HFFc6 (cell line): ENCODE results near the gene STYX. TPM values are rescaled to one million over a fixed set of nuclear protein-coding genes. Genes with fewer than 3 reads are reported as not detected.

Experiments
- DNase-seq: peaks from one replicate; pipeline ENCODE4 v3.0.0-alpha.2; 2018
- H3K27ac Mint-ChIP-seq: 2 replicates; pipeline ENCODE4 v1.8.0; 2020; ENCODE audit warnings: mild to moderate bottlenecking, mixed read lengths
- H3K27me3 Mint-ChIP-seq: 2 replicates; pipeline ENCODE4 v1.8.0; 2021; ENCODE audit warnings: mild to moderate bottlenecking, moderate library complexity, mixed read lengths; ENCODE audit not compliant: insufficient read depth
- H3K36me3 Mint-ChIP-seq: 2 replicates; pipeline ENCODE4 v1.8.0; 2021; ENCODE audit warnings: low read depth, mixed read lengths
- H3K4me1 Mint-ChIP-seq: 2 replicates; pipeline ENCODE4 v1.8.0; 2020; ENCODE audit warnings: low read depth, mixed read lengths
- H3K4me3 Mint-ChIP-seq: 2 replicates; pipeline ENCODE4 v1.8.0; 2020; ENCODE audit warnings: mild to moderate bottlenecking, moderate library complexity, mixed read lengths
- H3K9me3 Mint-ChIP-seq: 2 replicates; pipeline ENCODE4 v1.8.0; 2020; ENCODE audit warnings: mild to moderate bottlenecking, mixed read lengths
- total RNA-seq, 6 experiments: library from RNA; stranded (reverse); fragmentation: NEBNext Ultra II Directional; extraction: Animal tissue kit (Norgen Biotek cat#: 25700); gene quantifications; 2 replicates in 1 of 6; 3 replicates in 5 of 6; pipeline ENCODE4 v1.2.3, GENCODE V29; 2021
- TF ChIP-seq, protein P1 (sequence below): fragments of 200-600 bp; sonication (generic); IDR thresholded peaks from 2 replicates; pipeline ENCODE4 v1.5.0; 2021; ENCODE audit warnings: antibody characterized with exemption, mild to moderate bottlenecking

STYX gene
- total RNA-seq, 6 experiments from 2014 or later, result 19.3 to 24.7 (median 22.8) TPM

DNA sequence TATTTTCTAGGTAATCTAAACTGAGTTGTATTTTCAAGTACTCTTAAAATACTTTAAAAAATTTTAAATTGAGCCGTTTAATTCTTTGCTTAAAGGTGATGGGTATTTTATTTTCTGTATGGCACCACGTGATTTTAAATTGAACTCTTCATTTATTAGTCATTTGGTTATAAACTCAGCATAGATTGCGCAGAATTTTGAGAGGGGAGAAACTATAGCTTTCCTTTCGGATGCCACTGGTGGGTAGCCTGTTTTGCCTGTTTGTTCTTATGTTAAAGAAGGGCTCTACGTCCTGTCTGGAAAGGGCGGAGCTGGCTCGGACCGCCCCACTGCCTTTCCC lies 411 bp upstream of the STYX start:
- no peaks in the 10 kb centered on the region for H3K9me3 Mint-ChIP-seq
- H3K4me1 Mint-ChIP-seq, result peaks cover 24% of the 10 kb centered on the region

DNA sequence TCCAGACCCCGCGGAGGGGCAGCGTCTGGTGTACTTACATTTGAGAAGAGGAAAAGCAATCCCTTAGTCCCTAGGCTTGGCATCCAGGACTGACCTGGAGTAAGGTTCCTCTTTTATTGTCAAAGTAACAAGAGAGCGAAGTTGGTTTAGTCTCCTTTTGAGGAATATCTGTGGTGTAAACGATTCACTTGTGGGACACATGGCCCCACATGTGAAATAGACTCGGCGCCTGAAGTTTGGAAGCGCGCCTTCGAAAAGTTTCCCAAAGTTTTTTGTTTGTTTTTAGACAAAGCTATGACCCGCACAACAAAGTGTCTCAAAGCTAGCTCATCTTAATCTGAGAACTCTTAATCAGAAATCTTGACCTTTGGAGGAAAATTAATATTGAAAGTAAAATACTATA lies 744 bp downstream of the STYX start:
- DNase-seq, result peak; percentile 11
- H3K36me3 Mint-ChIP-seq, result peaks cover 28% of the 10 kb centered on the region

More for the DNA sequence above, 411 bp upstream of the STYX start:
- H3K4me3 Mint-ChIP-seq, result peak overlapping the region; percentile 98
- H3K27me3 Mint-ChIP-seq, result no peaks in the 10 kb centered on the region; the same call in 1 of the 2 replicates
- TF ChIP-seq, protein P1, sequence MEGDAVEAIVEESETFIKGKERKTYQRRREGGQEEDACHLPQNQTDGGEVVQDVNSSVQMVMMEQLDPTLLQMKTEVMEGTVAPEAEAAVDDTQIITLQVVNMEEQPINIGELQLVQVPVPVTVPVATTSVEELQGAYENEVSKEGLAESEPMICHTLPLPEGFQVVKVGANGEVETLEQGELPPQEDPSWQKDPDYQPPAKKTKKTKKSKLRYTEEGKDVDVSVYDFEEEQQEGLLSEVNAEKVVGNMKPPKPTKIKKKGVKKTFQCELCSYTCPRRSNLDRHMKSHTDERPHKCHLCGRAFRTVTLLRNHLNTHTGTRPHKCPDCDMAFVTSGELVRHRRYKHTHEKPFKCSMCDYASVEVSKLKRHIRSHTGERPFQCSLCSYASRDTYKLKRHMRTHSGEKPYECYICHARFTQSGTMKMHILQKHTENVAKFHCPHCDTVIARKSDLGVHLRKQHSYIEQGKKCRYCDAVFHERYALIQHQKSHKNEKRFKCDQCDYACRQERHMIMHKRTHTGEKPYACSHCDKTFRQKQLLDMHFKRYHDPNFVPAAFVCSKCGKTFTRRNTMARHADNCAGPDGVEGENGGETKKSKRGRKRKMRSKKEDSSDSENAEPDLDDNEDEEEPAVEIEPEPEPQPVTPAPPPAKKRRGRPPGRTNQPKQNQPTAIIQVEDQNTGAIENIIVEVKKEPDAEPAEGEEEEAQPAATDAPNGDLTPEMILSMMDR, result no peak
- H3K36me3 Mint-ChIP-seq, result peaks cover 29% of the 10 kb centered on the region
- H3K27ac Mint-ChIP-seq, result peak overlapping the region; percentile 69
- DNase-seq, result no peak

DNA sequence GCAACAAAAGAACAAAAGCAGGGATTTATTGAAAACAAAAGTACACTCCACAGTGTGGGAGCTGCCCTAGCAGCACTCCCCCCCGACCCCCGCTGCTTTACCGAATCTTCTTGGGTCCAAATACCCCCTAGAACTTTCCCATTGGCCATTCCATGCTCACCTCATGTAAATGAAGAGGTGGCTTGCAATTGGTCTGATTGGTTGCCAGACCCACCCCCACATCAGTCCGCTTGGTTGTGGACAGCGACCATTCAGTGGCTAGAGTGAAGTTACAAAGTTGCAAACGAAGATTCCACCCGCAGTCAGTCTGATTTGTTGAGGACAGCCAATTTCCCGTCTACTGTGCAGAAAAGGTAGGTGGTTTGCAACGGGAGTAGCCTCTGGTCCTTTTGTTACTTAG lies 3.9 kb downstream of the STYX start:
- no peak for DNase-seq
- Mint-ChIP-seq H3K27ac (no peak overlapping the region), H3K9me3 (no peaks in the 10 kb centered on the region), H3K36me3 (peaks cover 27% of the 10 kb centered on the region), H3K4me3 (no peak overlapping the region), H3K27me3 (no peaks in the 10 kb centered on the region; the same call in 1 of the 2 replicates), H3K4me1 (peaks cover 42% of the 10 kb centered on the region)
- TF ChIP-seq, protein P1, result no peak

More for the DNA sequence above, 744 bp downstream of the STYX start:
- Mint-ChIP-seq H3K4me3 (peak overlapping the region; percentile 98), H3K9me3 (no peaks in the 10 kb centered on the region), H3K27ac (peak overlapping the region; percentile 90), H3K4me1 (peaks cover 31% of the 10 kb centered on the region), H3K27me3 (no peaks in the 10 kb centered on the region; the same call in 1 of the 2 replicates)
- TF ChIP-seq, protein P1, result no peak

DNA sequence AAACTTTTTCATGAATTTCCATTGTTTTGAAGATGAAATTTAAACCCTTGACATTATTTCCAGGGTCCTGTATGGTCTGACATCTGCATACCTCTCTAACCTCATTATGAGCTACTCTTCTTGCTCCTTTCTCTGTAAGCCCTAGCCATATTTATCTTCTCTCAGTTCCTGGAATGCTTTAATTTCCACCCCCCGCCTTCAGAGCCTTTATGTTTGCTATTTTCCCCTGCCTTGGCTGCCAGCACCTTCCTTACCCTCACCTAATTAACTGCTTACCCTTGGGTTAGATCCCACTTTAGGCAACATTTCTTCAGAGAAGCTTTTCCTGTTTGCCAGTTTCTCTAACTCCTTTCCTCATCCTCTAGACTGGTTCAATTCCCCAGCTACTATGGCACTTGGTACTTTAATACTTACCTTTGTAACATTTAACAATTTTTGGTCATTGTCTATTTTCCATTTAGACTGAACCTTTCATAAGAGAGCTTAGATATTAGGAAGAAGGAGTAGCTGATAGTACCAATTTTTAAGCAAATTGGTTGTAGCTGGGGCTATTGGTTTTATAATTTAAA lies 6.0 kb downstream of the STYX start:
- peaks cover 29% of the 10 kb centered on the region for H3K36me3 Mint-ChIP-seq
- no peak for DNase-seq
- H3K4me3 Mint-ChIP-seq, result no peak overlapping the region
- peaks cover 41% of the 10 kb centered on the region for H3K4me1 Mint-ChIP-seq
- no peaks in the 10 kb centered on the region for H3K9me3 Mint-ChIP-seq
- no peaks in the 10 kb centered on the region; the same call in 1 of the 2 replicates for H3K27me3 Mint-ChIP-seq
- TF ChIP-seq, protein P1, result no peak
- H3K27ac Mint-ChIP-seq, result no peak overlapping the region; the same call in 1 of the 2 replicates

DNA sequence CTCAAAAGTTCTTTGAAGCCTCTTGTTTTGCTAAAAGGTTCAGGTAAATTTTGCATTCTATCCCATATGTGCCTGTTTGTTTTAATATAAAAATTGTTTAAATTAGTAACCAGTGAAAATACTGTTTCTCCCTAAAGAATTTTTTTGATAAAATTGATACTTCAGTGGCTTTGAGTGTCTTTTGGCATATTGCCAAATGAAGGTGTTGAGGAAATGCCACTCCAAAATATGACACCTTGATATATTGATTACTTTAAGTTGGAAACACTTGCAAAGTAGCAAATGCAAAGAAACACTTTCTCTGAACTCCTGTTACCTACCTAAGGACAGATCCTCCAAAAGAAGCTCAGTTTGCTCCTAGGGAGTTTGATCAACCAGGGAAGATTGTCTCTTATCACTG lies 8.4 kb downstream of the STYX start:
- no peaks in the 10 kb centered on the region for H3K27me3 Mint-ChIP-seq
- H3K27ac Mint-ChIP-seq, result no peak overlapping the region
- no peak for DNase-seq
- peaks cover 22% of the 10 kb centered on the region for H3K36me3 Mint-ChIP-seq
- no peaks in the 10 kb centered on the region for H3K9me3 Mint-ChIP-seq
- TF ChIP-seq, protein P1, result no peak
- H3K4me3 Mint-ChIP-seq, result no peak overlapping the region
- H3K4me1 Mint-ChIP-seq, result peaks cover 46% of the 10 kb centered on the region
